IMR-90 (cell line): ENCODE data around the gene EIF5A.

Source experiments
- BHLHE40 ChIP-seq: fragments of 150-350 bp; IDR thresholded peaks from 2 replicates; pipeline ENCODE4 v1.6.1; 2016; ENCODE audit warnings: mild to moderate bottlenecking, low read depth, low read length
- CEBPB ChIP-seq: IDR thresholded peaks from 2 replicates; pipeline ENCODE4 v1.6.1; 2012; ENCODE audit warnings: low read depth, low read length, improper control_type of control experiment
- CHD1 ChIP-seq: IDR thresholded peaks from 2 replicates; pipeline ENCODE4 v1.6.1; 2012; ENCODE audit warnings: low read depth, low read length, improper control_type of control experiment
- CTCF ChIP-seq: conservative IDR thresholded peaks from 2 replicates; pipeline ENCODE4 v1.5.1; 2012; ENCODE audit warnings: mild to moderate bottlenecking, low read depth, low read length, improper control_type of control experiment
- ELK1 ChIP-seq: fragments of 150-350 bp; IDR thresholded peaks from 2 replicates; pipeline ENCODE4 v1.6.1; 2016; ENCODE audit warnings: low read depth, mild to moderate bottlenecking, low read length, moderate library complexity, borderline replicate concordance
- FOS ChIP-seq: fragments of 150-350 bp; IDR thresholded peaks from 2 replicates; pipeline ENCODE4 v1.6.1; 2016; ENCODE audit warnings: low read depth, low read length
- POLR2A ChIP-seq: IDR thresholded peaks from 2 replicates; pipeline ENCODE4 v1.6.1; 2012; ENCODE audit warnings: mild to moderate bottlenecking, low read depth, low read length
- RAD21 ChIP-seq: IDR thresholded peaks from 2 replicates; pipeline ENCODE4 v1.6.1; 2012; ENCODE audit warnings: low read length, improper control_type of control experiment
- RFX5 ChIP-seq: IDR thresholded peaks from 2 replicates; pipeline ENCODE4 v1.8.0; 2012; ENCODE audit warnings: low read depth, mild to moderate bottlenecking, low read length, moderate library complexity
- TF ChIP-seq, protein P1 (sequence below): fragments of 150-350 bp; IDR thresholded peaks from 2 replicates; pipeline ENCODE4 v1.6.1; 2017; ENCODE audit warnings: mild to moderate bottlenecking, antibody characterized with exemption, low read length, low read depth

GRCh38 chr17:7318121-7318860, 10.9 kb downstream of the EIF5A start:
- TF ChIP-seq CTCF (no peak), POLR2A (no peak), ELK1 (no peak), RFX5 (no peak), BHLHE40 (no peak), RAD21 (no peak), FOS (no peak), CEBPB (no peak), CHD1 (no peak)
- TF ChIP-seq, protein P1, sequence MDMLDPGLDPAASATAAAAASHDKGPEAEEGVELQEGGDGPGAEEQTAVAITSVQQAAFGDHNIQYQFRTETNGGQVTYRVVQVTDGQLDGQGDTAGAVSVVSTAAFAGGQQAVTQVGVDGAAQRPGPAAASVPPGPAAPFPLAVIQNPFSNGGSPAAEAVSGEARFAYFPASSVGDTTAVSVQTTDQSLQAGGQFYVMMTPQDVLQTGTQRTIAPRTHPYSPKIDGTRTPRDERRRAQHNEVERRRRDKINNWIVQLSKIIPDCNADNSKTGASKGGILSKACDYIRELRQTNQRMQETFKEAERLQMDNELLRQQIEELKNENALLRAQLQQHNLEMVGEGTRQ, result no peak
